ENCODE measurements around the gene RAB35.
"Not testable (repeated sequence)": the region's sequence is repeated elsewhere in the genome, so short reads cannot be mapped to it uniquely, and the experiment has no call there.

DNA sequence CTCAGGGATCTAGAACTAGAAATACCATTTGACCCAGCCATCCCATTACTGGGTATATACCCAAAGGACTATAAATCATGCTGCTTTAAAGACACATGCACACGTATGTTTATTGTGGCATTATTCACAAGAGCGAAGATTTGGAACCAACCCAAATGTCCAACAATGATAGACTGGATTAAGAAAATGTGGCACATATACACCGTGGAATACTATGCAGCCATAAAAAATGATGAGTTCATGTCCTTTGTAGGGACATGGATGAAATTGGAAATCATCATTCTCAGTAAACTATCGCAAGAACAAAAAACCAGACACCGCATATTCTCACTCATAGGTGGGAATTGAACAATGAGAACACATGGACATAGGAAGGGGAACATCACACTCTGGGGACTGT lies 71.2 kb downstream of the RAB35 start:
- TF ChIP-seq, protein P1, sequence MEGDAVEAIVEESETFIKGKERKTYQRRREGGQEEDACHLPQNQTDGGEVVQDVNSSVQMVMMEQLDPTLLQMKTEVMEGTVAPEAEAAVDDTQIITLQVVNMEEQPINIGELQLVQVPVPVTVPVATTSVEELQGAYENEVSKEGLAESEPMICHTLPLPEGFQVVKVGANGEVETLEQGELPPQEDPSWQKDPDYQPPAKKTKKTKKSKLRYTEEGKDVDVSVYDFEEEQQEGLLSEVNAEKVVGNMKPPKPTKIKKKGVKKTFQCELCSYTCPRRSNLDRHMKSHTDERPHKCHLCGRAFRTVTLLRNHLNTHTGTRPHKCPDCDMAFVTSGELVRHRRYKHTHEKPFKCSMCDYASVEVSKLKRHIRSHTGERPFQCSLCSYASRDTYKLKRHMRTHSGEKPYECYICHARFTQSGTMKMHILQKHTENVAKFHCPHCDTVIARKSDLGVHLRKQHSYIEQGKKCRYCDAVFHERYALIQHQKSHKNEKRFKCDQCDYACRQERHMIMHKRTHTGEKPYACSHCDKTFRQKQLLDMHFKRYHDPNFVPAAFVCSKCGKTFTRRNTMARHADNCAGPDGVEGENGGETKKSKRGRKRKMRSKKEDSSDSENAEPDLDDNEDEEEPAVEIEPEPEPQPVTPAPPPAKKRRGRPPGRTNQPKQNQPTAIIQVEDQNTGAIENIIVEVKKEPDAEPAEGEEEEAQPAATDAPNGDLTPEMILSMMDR (conservative IDR thresholded peaks at IDR 0.05; ENCODE audit: low read depth, low read length), result not testable (repeated sequence)
- not testable (repeated sequence) for TF ChIP-seq EZH2 (IDR thresholded peaks at IDR 0.05; ENCODE audit: low read length, unreplicated experiment); EZH2phosphoT487 (IDR thresholded peaks at IDR 0.05; ENCODE audit: borderline replicate concordance, low read length)
